Right lobe of liver (tissue), 6 donors: Measurements from ENCODE around the gene CCDC85C. TPM values are rescaled to one million over a fixed set of nuclear protein-coding genes. Genes with fewer than 3 reads are reported as not detected.

ENCODE experiments used
- ATAC-seq, 4 donors: fragments of 200-7000 bp; cut with Tn5 transposase; one replicate each; pipeline ENCODE4 v1.9.1; 2020; ENCODE audit warnings: mild to moderate bottlenecking in 4 of 4, moderate library complexity in 4 of 4
- DNase-seq, 3 donors: peaks; one replicate each; pipeline ENCODE4 v3.0.0-alpha.2; 2020
- H3K27ac ChIP-seq, 3 donors: fragments of 200-600 bp; one replicate each; pipeline ENCODE4 v1.8.0; 2022
- H3K27me3 ChIP-seq, 2 donors: fragments of 200-600 bp; one replicate each; pipeline ENCODE4 v1.8.0; 2022
- H3K36me3 ChIP-seq, 4 donors: fragments of 200-600 bp; sonication (generic) in 1 of 4; one replicate each; pipeline versions ENCODE4 v1.5.1 to v1.8.0; 2017 to 2022; ENCODE audit warnings: control low read depth in 1 of 4
- H3K4me1 ChIP-seq, 4 donors: fragments of 200-600 bp; sonication (generic) in 1 of 4; one replicate each; pipeline versions ENCODE4 v1.5.1 to v1.8.0; 2017 to 2022; ENCODE audit warnings: control low read depth in 1 of 4
- H3K4me3 ChIP-seq, 3 donors: fragments of 200-600 bp; one replicate each; pipeline ENCODE4 v1.8.0; 2022
- H3K9me3 ChIP-seq, 4 donors: fragments of 200-600 bp; sonication (generic) in 1 of 4; one replicate each; pipeline versions ENCODE4 v1.5.1 to v1.8.0; 2017 to 2022; ENCODE audit warnings: control low read depth in 1 of 4
- POLR2A ChIP-seq: fragments of 450-650 bp; IDR thresholded peaks from one replicate; pipeline ENCODE4 v1.6.1; 2017; ENCODE audit warnings: antibody characterized with exemption, mild to moderate bottlenecking
- WGBS: methylation state at CpG from one replicate; pipeline ENCODE4 v1.1.6; 2018; ENCODE audit warnings: low coverage, low lambda C conversion rate; ENCODE audit not compliant: insufficient coverage; ENCODE audit errors: missing lambda C conversion rate; 5-methylcytosine and 5-hydroxymethylcytosine counted together
- intact Hi-C, 2 donors: fragments of 100-400 bp; cut with DNase I; formaldehyde crosslinking; loops; one replicate each; pipeline versions ENCODE4 v1.11.2 to v1.14.1; 2022
- total RNA-seq, 6 experiments: library from RNA; depleted of rRNA in 2 of 6; stranded (reverse); fragments of >200 nt in 2 of 6; fragmentation: NEBNext Ultra II Directional in 3 of 6; extraction: Animal tissue kit (Norgen Biotek cat#: 25700) in 3 of 6; gene quantifications; one replicate each; pipeline versions ENCODE4 v1.1.0 to v1.2.4, GENCODE V29; 2016 to 2023
- TF ChIP-seq, protein P1 (sequence below), 4 donors: fragments of 200-600 bp in 3 of 4; fragments of 450-650 bp in 1 of 4; IDR thresholded peaks; one replicate each; pipeline versions ENCODE4 v1.5.1 to v1.8.0; 2016 to 2022; ENCODE audit warnings: antibody characterized with exemption in 4 of 4, mild to moderate bottlenecking in 2 of 4
- donor health status: DM: no; HTN: yes; CAD: no.
- donor health status: DM: no; HTN: no; CAD: no.
- donor health status: DM: no; HTN: no; CAD: no.
- donor health status: DM: no; HTN: yes; CAD: no.
- donor health status: DM: no; HTN: yes; CAD: no.

CCDC85C gene
- total RNA-seq, 6 experiments from 2014 or later, result 13.6 to 32.8 (median 21.8) TPM

GRCh38 chr14:99552021-99552553, 51.9 kb downstream of the CCDC85C start:
- H3K4me3 ChIP-seq, result peak overlapping the region in 1 of 3 donors; percentile 7
- H3K36me3 ChIP-seq, result no peaks in the 10 kb centered on the region
- DNase-seq (no peak), ATAC-seq (peak in 1 of 4 donors; percentile 25)
- H3K27ac ChIP-seq, result peak overlapping the region; percentile 23 to 73 (median 70)
- no peaks in the 10 kb centered on the region for H3K9me3 ChIP-seq
- no CpG with 5 or more reads among the region's 9 CpGs for WGBS
- H3K4me1 ChIP-seq, result peaks cover 0 to 70% (median 36%) of the 10 kb centered on the region in 4 donors
- H3K27me3 ChIP-seq, result no peaks in the 10 kb centered on the region
- no peak for TF ChIP-seq POLR2A
- TF ChIP-seq, protein P1, sequence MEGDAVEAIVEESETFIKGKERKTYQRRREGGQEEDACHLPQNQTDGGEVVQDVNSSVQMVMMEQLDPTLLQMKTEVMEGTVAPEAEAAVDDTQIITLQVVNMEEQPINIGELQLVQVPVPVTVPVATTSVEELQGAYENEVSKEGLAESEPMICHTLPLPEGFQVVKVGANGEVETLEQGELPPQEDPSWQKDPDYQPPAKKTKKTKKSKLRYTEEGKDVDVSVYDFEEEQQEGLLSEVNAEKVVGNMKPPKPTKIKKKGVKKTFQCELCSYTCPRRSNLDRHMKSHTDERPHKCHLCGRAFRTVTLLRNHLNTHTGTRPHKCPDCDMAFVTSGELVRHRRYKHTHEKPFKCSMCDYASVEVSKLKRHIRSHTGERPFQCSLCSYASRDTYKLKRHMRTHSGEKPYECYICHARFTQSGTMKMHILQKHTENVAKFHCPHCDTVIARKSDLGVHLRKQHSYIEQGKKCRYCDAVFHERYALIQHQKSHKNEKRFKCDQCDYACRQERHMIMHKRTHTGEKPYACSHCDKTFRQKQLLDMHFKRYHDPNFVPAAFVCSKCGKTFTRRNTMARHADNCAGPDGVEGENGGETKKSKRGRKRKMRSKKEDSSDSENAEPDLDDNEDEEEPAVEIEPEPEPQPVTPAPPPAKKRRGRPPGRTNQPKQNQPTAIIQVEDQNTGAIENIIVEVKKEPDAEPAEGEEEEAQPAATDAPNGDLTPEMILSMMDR (IDR thresholded peaks at IDR 0.05), result no peak
- intact Hi-C loops, result no loop called here

GRCh38 chr14:99551034-99551922, 52.7 kb downstream of the CCDC85C start:
- H3K36me3 ChIP-seq, result no peaks in the 10 kb centered on the region
- 54% methylated on average over 8 of the region's 11 CpGs for WGBS
- H3K27ac ChIP-seq, result peak overlapping the region in 2 of 3 donors; percentile 70 to 73
- DNase-seq (no peak), ATAC-seq (no peak)
- H3K9me3 ChIP-seq, result no peaks in the 10 kb centered on the region
- no peaks in the 10 kb centered on the region for H3K27me3 ChIP-seq
- H3K4me3 ChIP-seq, result no peak overlapping the region
- H3K4me1 ChIP-seq, result peaks cover 0 to 68% (median 34%) of the 10 kb centered on the region in 4 donors
- intact Hi-C loops, result no loop called here
- TF ChIP-seq POLR2A, result no peak
- TF ChIP-seq, protein P1 (IDR thresholded peaks at IDR 0.05), result no peak

DNA sequence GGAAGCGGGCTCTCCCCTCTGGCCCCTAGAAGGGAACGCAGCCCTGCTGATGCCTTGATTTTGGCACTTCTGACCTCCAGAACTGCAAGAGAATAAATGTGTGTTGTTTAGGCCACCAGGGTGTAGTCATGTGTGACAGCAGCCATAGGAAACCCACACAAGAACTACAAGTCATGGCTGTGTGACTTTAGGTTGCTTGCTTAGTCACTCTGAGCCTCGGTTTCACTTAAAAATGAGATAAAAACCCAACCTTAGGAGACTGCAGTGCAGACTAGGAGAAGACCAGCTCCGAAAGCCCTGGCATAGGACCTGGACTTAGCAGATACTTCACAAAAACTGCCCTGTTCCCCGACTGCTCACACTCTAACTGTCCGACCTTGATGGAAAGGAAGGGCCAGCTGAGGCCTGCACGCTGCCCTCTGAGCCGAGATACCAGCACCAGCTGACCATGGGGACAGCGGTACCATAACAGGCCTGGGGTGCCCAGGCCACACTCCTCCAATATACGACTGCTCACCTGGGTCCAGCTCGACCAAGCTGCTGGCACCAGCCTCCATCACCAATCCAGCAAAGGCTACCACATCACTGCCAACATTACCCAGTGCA, 53.5 kb downstream of the CCDC85C start:
- 84% methylated on average over 8 of the region's 11 CpGs for WGBS
- H3K27me3 ChIP-seq, result no peaks in the 10 kb centered on the region
- ATAC-seq (no peak), DNase-seq (no peak)
- no peaks in the 10 kb centered on the region for H3K36me3 ChIP-seq
- H3K4me3 ChIP-seq, result no peak overlapping the region
- intact Hi-C loops, result no loop called here
- no peak overlapping the region for H3K27ac ChIP-seq
- H3K9me3 ChIP-seq, result no peaks in the 10 kb centered on the region
- H3K4me1 ChIP-seq, result peaks cover 0 to 65% (median 34%) of the 10 kb centered on the region in 4 donors
- TF ChIP-seq, protein P1 (IDR thresholded peaks at IDR 0.05), result no peak
- TF ChIP-seq POLR2A, result no peak

DNA sequence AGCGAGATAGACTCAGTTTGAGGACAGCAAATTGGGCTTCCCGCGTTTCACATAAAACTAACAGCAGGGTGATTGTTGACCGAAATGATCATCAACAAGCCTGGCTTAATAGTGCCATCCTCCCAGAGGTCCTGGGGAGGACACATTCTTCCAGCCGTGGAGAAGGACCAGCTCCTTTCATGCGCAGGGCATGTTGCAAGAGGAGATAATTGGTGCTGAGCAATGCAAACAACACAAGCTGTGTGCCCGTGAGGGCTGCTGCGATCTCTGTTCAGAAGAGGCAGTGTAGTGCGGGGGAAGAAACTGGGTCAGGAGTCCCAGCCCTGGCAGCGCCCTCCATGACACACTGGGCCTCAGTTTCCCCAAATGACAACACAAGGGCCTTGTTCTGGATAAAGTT, 54.3 kb downstream of the CCDC85C start:
- ATAC-seq, result peak in 3 of 4 donors; percentile 1 to 46 (median 2)
- H3K9me3 ChIP-seq, result no peaks in the 10 kb centered on the region
- TF ChIP-seq POLR2A, result no peak
- TF ChIP-seq, protein P1 (IDR thresholded peaks at IDR 0.05), result no peak
- H3K27ac ChIP-seq, result no peak overlapping the region
- H3K36me3 ChIP-seq, result no peaks in the 10 kb centered on the region
- H3K4me3 ChIP-seq, result no peak overlapping the region
- WGBS, result 31% methylated on average over 7 of the region's 10 CpGs
- H3K4me1 ChIP-seq, result peaks cover 0 to 58% (median 31%) of the 10 kb centered on the region in 4 donors
- intact Hi-C loops, result no loop called here
- H3K27me3 ChIP-seq, result no peaks in the 10 kb centered on the region
- DNase-seq, result no peak
